A673 (cell line): ENCODE measurements around the gene FAM50A. TPM values are rescaled to one million over a fixed set of nuclear protein-coding genes. Genes with fewer than 3 reads are reported as not detected.
"Not testable (repeated sequence)": the region's sequence is repeated elsewhere in the genome, so short reads cannot be mapped to it uniquely, and the experiment has no call there.

Experiments
- BruUV-seq: library from RNA; stranded (reverse); fragments of 400-500 nt; replicated peaks from 2 replicates; lab custom pipeline; 2021; lab: Mats Ljungman, UMichigan
- CTCF ChIA-PET: fragments of 300-600 bp; sonication (Branson Sonifier 250); formaldehyde crosslinking; loops from one replicate; lab custom pipeline; 2022; ENCODE audit warnings: antibody characterized with exemption; lab: Charles Lee
- POLR2A ChIA-PET: fragments of 300-600 bp; sonication (Branson Sonifier 250); formaldehyde crosslinking; loops from one replicate; lab custom pipeline; 2022; ENCODE audit warnings: antibody characterized with exemption; ENCODE audit not compliant: low non-redundant PET; lab: Charles Lee
- DNase-seq: peaks from one replicate; pipeline ENCODE4 v3.0.0-alpha.2; 2015; ENCODE audit warnings: low spot score
- H3K27ac ChIP-seq: fragments of 200-600 bp; sonication (generic); 2 replicates; pipeline ENCODE4 v1.5.1; 2016; ENCODE audit warnings: mixed run types, low read depth, mild to moderate bottlenecking, mixed read lengths, antibody characterized with exemption, low read length; ENCODE audit not compliant: poor library complexity, severe bottlenecking
- H3K27me3 ChIP-seq: fragments of 200-600 bp; sonication (generic); replicated peaks from 2 replicates; pipeline ENCODE4 v1.6.1; 2017; ENCODE audit warnings: mixed run types, low read depth, mild to moderate bottlenecking, mixed read lengths, antibody characterized with exemption, low read length; ENCODE audit not compliant: insufficient read depth, poor library complexity
- H3K36me3 ChIP-seq: fragments of 200-600 bp; sonication (generic); 2 replicates; pipeline ENCODE4 v1.6.1; 2016; ENCODE audit warnings: mixed run types, mild to moderate bottlenecking, mixed read lengths, antibody characterized with exemption, low read length; ENCODE audit not compliant: insufficient read depth, poor library complexity, severe bottlenecking
- H3K4me1 ChIP-seq: fragments of 200-600 bp; sonication (generic); 2 replicates; pipeline ENCODE4 v1.6.1; 2017; ENCODE audit warnings: mixed run types, mild to moderate bottlenecking, mixed read lengths, antibody characterized with exemption, low read length; ENCODE audit not compliant: insufficient read depth, poor library complexity, severe bottlenecking
- H3K4me3 ChIP-seq: fragments of 200-600 bp; sonication (generic); 2 replicates; pipeline ENCODE4 v1.5.1; 2016; ENCODE audit warnings: low read depth, mixed run types, mild to moderate bottlenecking, mixed read lengths, low read length; ENCODE audit not compliant: poor library complexity, severe bottlenecking
- H3K9me3 ChIP-seq: fragments of 200-600 bp; sonication (generic); 2 replicates; pipeline ENCODE4 v1.6.1; 2016; ENCODE audit warnings: mixed run types, low read depth, mild to moderate bottlenecking, mixed read lengths, antibody characterized with exemption, low read length; ENCODE audit not compliant: poor library complexity, severe bottlenecking
- CTCF ChIP-seq: fragments of 300-800, 200-600 bp; sonication (generic); conservative IDR thresholded peaks from 2 replicates; pipeline ENCODE4 v1.5.1; 2017; ENCODE audit warnings: low read depth, mild to moderate bottlenecking, antibody characterized with exemption, low read length, moderate library complexity, mixed read lengths
- EZH2 ChIP-seq: fragments of 200-600 bp; sonication (generic); IDR thresholded peaks from 2 replicates; pipeline ENCODE4 v1.6.1; 2017; ENCODE audit warnings: borderline replicate concordance, low read depth, mild to moderate bottlenecking, mixed read lengths, antibody characterized with exemption, low read length; ENCODE audit not compliant: poor library complexity, severe bottlenecking
- intact Hi-C: fragments of 100-400 bp; cut with micrococcal nuclease; formaldehyde crosslinking; loops from one replicate; pipeline ENCODE4 v1.10.0; 2022; ENCODE audit not compliant: unreplicated experiment
- total RNA-seq: library from RNA; stranded (reverse); gene quantifications from 2 replicates; pipeline ENCODE4 v1.2.3, GENCODE V29; 2021

Gene FAM50A
- total RNA-seq, 1 experiment from 2014 or later = 83.7 TPM

DNA sequence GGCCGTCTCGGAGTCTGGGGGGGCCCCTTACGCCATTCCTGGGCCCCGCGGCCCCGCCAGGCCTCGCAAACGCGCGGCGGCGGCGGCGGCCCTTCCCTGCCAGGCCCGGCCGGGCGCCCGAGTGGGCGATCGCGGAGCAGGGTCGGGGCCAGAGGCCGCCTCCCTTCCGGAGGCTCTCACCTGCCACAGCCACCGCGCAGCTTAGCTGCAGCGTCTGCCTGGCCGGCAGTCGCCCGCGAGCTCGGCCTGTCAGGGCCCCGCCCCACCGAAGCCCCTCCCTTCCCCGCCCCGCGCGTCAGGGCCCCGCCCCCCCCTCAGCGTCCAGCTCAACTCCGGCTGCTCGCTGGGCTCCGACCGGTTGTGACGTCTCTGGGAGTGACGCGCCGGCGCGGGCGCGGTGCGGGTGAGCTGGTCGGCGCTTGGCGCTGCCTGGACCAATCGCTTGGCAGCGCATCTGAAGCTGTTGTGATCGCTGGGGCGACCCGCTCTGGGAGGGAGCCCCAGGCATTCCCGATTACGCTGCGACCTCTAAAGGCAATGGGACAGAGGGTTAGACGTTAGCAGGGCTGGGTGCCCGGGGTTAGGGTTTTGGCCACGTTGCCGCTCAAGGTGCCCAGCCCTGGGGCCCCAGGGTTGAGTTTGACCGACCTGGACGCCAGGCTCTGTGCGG is 46.6 kb downstream of the FAM50A start, which contains the start of gene SLC10A3:
Gene SLC10A3, minus strand, starts transcription at position 216 of the 670 bp plus-strand sequence. CDS start 1,689 bp downstream, outside the sequence.
- ChIA-PET CTCF (no interaction called here), POLR2A (no interaction called here)
- peak; percentile 94 for DNase-seq
- TF ChIP-seq EZH2 (no peak), CTCF (no peak)
- peaks cover 3% of the 10 kb centered on the region for H3K4me1 ChIP-seq
- H3K27me3 ChIP-seq = no peaks in the 10 kb centered on the region
- intact Hi-C loops = no loop called here
- peak within 1 kb of the TSS; percentile 85 for H3K27ac ChIP-seq
- H3K9me3 ChIP-seq = no peaks in the 10 kb centered on the region
- H3K4me3 ChIP-seq = peak within 1 kb of the TSS; percentile 60
- H3K36me3 ChIP-seq = no peaks in the 10 kb centered on the region
- no TSS peak for BruUV-seq

GRCh38 chrX:154494715-154495114 is 50.8 kb downstream of the FAM50A start:
- Histone ChIP-seq H3K27ac (no peak overlapping the region), H3K36me3 (no peaks in the 10 kb centered on the region), H3K9me3 (no peaks in the 10 kb centered on the region), H3K27me3 (no peaks in the 10 kb centered on the region), H3K4me1 (no peaks in the 10 kb centered on the region), H3K4me3 (no peak overlapping the region)
- POLR2A ChIA-PET = no interaction called here
- CTCF ChIA-PET = no interaction called here
- TF ChIP-seq EZH2 (no peak), CTCF (no peak)
- BruUV-seq = no TSS peak
- no peak for DNase-seq
- intact Hi-C loops = no loop called here

- no TSS peak for BruUV-seq
- intact Hi-C loops = no loop called here
- POLR2A ChIA-PET = interaction anchor here (0.5 kb wide), 1 partner anchor 42 kb away, joined by 3 read pairs; no protein-coding TSS in a partner anchor
Measured at GRCh38 chrX:154495472-154495922, 51.6 kb downstream of the FAM50A start.

GRCh38 chrX:154496591-154497137 is 52.7 kb downstream of the FAM50A start:
- BruUV-seq, H3K4me3 ChIP-seq, CTCF ChIA-PET: not testable (repeated sequence)

More at GRCh38 chrX:154495472-154495922, 51.6 kb downstream of the FAM50A start:
- H3K27me3 ChIP-seq = no peaks in the 10 kb centered on the region
- CTCF ChIA-PET = no interaction called here
- no peak overlapping the region for H3K4me3 ChIP-seq
- H3K9me3 ChIP-seq = no peaks in the 10 kb centered on the region
- TF ChIP-seq CTCF (no peak), EZH2 (no peak)
- no peaks in the 10 kb centered on the region for H3K4me1 ChIP-seq
- DNase-seq = no peak
- H3K27ac ChIP-seq = no peak overlapping the region
- no peaks in the 10 kb centered on the region for H3K36me3 ChIP-seq

More at GRCh38 chrX:154496591-154497137, 52.7 kb downstream of the FAM50A start:
- H3K27ac ChIP-seq, H3K4me1 ChIP-seq, H3K27me3 ChIP-seq, H3K36me3 ChIP-seq, intact Hi-C loops, H3K9me3 ChIP-seq, POLR2A ChIA-PET, DNase-seq: not testable (repeated sequence)
